ENCODE results near the gene PI4KA. TPM values are rescaled to one million over a fixed set of nuclear protein-coding genes. Genes with fewer than 3 reads are reported as not detected.
"Not testable (repeated sequence)": the region's sequence is repeated elsewhere in the genome, so short reads cannot be mapped to it uniquely, and the experiment has no call there.

PI4KA gene
- total and polyA plus RNA-seq, 2 donors from 2014 or later, result 37.3 to 92.8 TPM

DNA sequence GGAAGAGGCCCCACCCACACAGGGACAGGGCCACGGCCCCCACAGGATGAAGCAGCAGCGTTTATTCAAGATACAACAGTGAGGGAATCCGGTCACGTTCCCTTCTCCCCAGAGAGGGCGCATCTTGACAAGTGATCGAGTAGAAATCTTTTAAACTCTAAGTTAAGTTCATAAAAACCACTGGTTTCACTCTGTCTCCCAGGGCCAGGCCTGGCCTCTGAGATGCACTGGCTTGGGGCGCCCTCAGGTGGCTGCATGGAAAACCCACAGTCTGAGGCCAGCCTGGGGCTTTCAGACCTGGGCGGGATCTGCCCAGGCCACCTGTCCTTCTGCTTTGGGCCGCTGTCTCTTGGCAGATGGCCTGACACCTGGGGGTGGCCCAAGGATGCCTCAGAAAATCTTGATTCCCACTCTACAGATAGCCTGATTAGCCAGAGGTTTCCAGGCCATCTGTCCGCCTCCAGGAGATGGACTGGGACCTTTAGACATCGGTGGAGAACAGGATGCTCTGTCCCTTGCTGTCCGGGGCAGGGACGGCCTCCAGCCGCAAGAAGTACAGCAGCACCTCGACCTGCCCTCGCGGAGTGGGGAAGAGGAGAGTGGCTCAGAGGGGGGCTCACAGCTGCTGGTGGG, 161.0 kb downstream of the PI4KA start:
- H3K9ac ChIP-seq (ENCODE audit: low read length in 3 of 3); H3K36me3 ChIP-seq (ENCODE audit: control insufficient read depth in 2 of 3, insufficient read depth in 3 of 3, low read length in 3 of 3); FAIRE-seq; H3K9me3 ChIP-seq (ENCODE audit: control insufficient read depth in 2 of 3, insufficient read depth in 1 of 3, low read length in 3 of 3); H3K27ac ChIP-seq (ENCODE audit: low read depth in 2 of 2, low read length in 2 of 2); H3K4me3 ChIP-seq (ENCODE audit: low read length in 3 of 3); H3K27me3 ChIP-seq (ENCODE audit: control insufficient read depth, insufficient read depth, low read length); intact Hi-C loops (cut with DNase I); H3K4me1 ChIP-seq (ENCODE audit: control insufficient read depth in 2 of 3, insufficient read depth in 2 of 3, low read depth in 1 of 3, low read length in 3 of 3): not testable (repeated sequence)
- TF ChIP-seq, protein P1, sequence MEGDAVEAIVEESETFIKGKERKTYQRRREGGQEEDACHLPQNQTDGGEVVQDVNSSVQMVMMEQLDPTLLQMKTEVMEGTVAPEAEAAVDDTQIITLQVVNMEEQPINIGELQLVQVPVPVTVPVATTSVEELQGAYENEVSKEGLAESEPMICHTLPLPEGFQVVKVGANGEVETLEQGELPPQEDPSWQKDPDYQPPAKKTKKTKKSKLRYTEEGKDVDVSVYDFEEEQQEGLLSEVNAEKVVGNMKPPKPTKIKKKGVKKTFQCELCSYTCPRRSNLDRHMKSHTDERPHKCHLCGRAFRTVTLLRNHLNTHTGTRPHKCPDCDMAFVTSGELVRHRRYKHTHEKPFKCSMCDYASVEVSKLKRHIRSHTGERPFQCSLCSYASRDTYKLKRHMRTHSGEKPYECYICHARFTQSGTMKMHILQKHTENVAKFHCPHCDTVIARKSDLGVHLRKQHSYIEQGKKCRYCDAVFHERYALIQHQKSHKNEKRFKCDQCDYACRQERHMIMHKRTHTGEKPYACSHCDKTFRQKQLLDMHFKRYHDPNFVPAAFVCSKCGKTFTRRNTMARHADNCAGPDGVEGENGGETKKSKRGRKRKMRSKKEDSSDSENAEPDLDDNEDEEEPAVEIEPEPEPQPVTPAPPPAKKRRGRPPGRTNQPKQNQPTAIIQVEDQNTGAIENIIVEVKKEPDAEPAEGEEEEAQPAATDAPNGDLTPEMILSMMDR (IDR thresholded peaks at IDR 0.05; ENCODE audit: borderline replicate concordance, extremely low read depth, insufficient read depth), result peak; percentile 57
- DNase-seq, result peak; percentile 75 to 91 (median 88)

DNA sequence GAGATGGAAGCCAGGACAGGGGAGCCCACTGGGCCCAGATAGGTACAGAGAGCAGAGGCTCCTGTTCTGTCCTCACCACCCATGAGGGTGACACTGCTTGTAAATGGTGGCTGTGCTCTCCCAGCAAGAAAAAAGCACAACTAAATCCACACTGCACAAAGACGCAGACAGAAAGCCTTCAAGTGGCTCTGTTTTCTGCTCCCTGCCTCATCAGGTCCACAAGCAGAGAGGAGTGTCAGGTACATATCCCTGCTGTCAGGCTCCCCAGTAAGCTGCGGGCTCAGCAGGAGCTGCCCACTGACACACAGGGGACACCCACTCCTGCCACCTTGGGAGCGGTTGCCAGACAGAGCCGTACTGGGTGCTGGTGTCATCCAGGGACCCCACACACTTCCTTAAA, 162.6 kb downstream of the PI4KA start:
- H3K9me3 ChIP-seq (ENCODE audit: control insufficient read depth in 2 of 3, insufficient read depth in 1 of 3, low read length in 3 of 3); H3K4me1 ChIP-seq (ENCODE audit: control insufficient read depth in 2 of 3, insufficient read depth in 2 of 3, low read depth in 1 of 3, low read length in 3 of 3); H3K9ac ChIP-seq (ENCODE audit: low read length in 3 of 3); FAIRE-seq; DNase-seq; intact Hi-C loops (cut with DNase I); H3K27me3 ChIP-seq (ENCODE audit: control insufficient read depth, insufficient read depth, low read length); H3K27ac ChIP-seq (ENCODE audit: low read depth in 2 of 2, low read length in 2 of 2); H3K36me3 ChIP-seq (ENCODE audit: control insufficient read depth in 2 of 3, insufficient read depth in 3 of 3, low read length in 3 of 3); H3K4me3 ChIP-seq (ENCODE audit: low read length in 3 of 3): not testable (repeated sequence)

DNA sequence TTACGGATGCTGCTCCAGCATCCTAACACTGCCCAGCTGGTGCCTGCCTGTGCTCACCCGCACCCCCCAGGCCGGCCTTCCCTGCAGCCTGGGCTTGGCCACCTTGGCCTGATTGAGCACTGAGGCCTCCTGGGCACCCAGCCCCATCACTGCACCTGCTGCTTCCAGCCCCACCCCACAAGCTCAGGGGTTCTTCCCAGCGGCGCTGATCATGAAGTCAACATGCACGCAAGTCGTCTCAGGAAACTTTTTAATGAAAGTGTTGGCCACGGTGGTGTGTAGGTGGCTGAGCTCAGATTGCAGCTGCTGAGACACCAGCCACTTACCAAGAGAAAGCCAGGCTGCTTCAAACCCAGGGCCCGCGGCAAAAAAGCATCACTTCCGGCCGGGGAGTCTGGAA, 163.4 kb downstream of the PI4KA start:
- DNase-seq; H3K27ac ChIP-seq (ENCODE audit: low read depth in 2 of 2, low read length in 2 of 2); H3K27me3 ChIP-seq (ENCODE audit: control insufficient read depth, insufficient read depth, low read length); intact Hi-C loops (cut with DNase I); H3K36me3 ChIP-seq (ENCODE audit: control insufficient read depth in 2 of 3, insufficient read depth in 3 of 3, low read length in 3 of 3); H3K4me3 ChIP-seq (ENCODE audit: low read length in 3 of 3); H3K9me3 ChIP-seq (ENCODE audit: control insufficient read depth in 2 of 3, insufficient read depth in 1 of 3, low read length in 3 of 3); FAIRE-seq; H3K4me1 ChIP-seq (ENCODE audit: control insufficient read depth in 2 of 3, insufficient read depth in 2 of 3, low read depth in 1 of 3, low read length in 3 of 3); H3K9ac ChIP-seq (ENCODE audit: low read length in 3 of 3): not testable (repeated sequence)

DNA sequence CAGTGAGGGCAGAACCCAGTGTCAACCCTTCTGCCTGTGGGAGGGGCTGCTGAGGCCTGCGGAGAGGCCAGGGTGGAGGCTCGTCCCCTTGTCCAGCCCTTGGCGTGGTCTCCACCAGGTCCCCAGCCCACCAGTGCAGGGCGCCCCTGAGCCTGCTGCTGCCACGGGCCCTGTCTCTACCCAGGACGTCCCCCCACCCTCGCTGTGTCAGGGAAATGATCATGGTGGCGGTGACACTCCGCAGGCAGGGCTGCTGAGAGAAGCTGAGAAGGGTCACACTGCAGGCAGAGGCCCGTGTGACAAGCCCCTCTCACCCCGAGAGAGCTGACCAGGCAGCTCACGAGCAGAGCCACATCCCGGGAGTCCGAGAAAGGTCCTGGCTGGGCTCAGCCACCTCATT, 164.4 kb downstream of the PI4KA start:
- H3K9me3 ChIP-seq (ENCODE audit: control insufficient read depth in 2 of 3, insufficient read depth in 1 of 3, low read length in 3 of 3); H3K27me3 ChIP-seq (ENCODE audit: control insufficient read depth, insufficient read depth, low read length); DNase-seq; H3K36me3 ChIP-seq (ENCODE audit: control insufficient read depth in 2 of 3, insufficient read depth in 3 of 3, low read length in 3 of 3); H3K4me3 ChIP-seq (ENCODE audit: low read length in 3 of 3); H3K9ac ChIP-seq (ENCODE audit: low read length in 3 of 3); H3K4me1 ChIP-seq (ENCODE audit: control insufficient read depth in 2 of 3, insufficient read depth in 2 of 3, low read depth in 1 of 3, low read length in 3 of 3); FAIRE-seq; intact Hi-C loops (cut with DNase I); H3K27ac ChIP-seq (ENCODE audit: low read depth in 2 of 2, low read length in 2 of 2): not testable (repeated sequence)

DNA sequence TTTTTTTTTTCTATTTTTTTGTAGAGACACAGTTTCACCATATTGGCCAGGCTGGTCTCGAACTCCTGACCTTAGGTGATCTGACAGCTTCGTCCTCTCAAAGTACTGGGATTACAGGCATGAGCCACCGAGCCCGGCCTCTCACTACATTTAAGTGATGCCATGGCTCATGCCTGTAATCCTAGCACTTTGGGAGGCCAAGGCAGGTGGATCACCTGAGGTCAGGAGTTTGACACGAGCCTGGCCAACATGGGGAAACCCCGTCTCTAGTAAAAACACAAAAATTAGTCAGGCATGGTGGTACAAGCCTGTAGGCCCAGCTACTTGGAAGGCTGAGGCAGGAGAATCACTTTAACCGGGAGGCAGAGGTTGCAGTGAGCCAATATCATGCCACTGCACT, 165.7 kb downstream of the PI4KA start:
- DNase-seq; H3K27me3 ChIP-seq (ENCODE audit: control insufficient read depth, insufficient read depth, low read length); H3K4me3 ChIP-seq (ENCODE audit: low read length in 3 of 3); FAIRE-seq; H3K36me3 ChIP-seq (ENCODE audit: control insufficient read depth in 2 of 3, insufficient read depth in 3 of 3, low read length in 3 of 3); H3K9me3 ChIP-seq (ENCODE audit: control insufficient read depth in 2 of 3, insufficient read depth in 1 of 3, low read length in 3 of 3); H3K4me1 ChIP-seq (ENCODE audit: control insufficient read depth in 2 of 3, insufficient read depth in 2 of 3, low read depth in 1 of 3, low read length in 3 of 3); H3K9ac ChIP-seq (ENCODE audit: low read length in 3 of 3); intact Hi-C loops (cut with DNase I); H3K27ac ChIP-seq (ENCODE audit: low read depth in 2 of 2, low read length in 2 of 2): not testable (repeated sequence)

DNA sequence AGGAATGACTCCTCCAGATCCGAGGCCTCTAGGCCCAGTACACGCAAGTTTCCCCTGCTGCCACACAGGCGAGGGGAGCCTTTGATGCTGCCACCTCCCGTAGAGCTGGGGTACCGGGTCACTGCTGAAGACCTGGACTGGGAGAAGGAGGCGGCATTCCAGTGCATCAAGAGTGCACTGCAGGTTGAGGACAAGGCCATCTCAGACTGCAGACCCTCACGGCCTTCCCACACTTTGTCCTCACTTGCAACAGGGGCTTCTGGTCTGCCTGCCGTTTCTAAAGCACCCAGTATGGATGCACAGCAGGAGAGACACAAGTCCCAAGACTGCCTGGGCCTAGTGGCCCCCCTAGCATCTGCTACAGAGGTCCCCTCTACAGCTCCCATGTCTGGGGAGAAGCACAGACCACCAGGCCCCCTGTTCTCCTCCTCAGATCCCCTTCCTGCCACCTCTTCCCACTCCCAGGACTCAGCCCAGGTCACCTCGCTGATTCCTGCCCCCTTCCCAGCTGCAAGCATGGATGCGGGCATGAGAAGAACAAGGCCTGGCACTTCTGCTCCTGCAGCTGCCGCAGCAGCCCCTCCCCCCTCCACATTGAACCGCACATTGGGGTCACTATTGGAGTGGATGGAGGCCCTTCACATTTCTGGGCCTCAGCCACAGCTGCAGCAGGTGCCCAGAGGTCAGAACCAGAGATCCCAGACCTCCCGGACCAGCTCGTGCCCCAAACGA, 167.9 kb downstream of the PI4KA start:
- H3K27me3 ChIP-seq (ENCODE audit: control insufficient read depth, insufficient read depth, low read length); H3K4me1 ChIP-seq (ENCODE audit: control insufficient read depth in 2 of 3, insufficient read depth in 2 of 3, low read depth in 1 of 3, low read length in 3 of 3); H3K27ac ChIP-seq (ENCODE audit: low read depth in 2 of 2, low read length in 2 of 2); H3K9me3 ChIP-seq (ENCODE audit: control insufficient read depth in 2 of 3, insufficient read depth in 1 of 3, low read length in 3 of 3); FAIRE-seq; DNase-seq; H3K9ac ChIP-seq (ENCODE audit: low read length in 3 of 3); H3K4me3 ChIP-seq (ENCODE audit: low read length in 3 of 3); H3K36me3 ChIP-seq (ENCODE audit: control insufficient read depth in 2 of 3, insufficient read depth in 3 of 3, low read length in 3 of 3); intact Hi-C loops (cut with DNase I): not testable (repeated sequence)

DNA sequence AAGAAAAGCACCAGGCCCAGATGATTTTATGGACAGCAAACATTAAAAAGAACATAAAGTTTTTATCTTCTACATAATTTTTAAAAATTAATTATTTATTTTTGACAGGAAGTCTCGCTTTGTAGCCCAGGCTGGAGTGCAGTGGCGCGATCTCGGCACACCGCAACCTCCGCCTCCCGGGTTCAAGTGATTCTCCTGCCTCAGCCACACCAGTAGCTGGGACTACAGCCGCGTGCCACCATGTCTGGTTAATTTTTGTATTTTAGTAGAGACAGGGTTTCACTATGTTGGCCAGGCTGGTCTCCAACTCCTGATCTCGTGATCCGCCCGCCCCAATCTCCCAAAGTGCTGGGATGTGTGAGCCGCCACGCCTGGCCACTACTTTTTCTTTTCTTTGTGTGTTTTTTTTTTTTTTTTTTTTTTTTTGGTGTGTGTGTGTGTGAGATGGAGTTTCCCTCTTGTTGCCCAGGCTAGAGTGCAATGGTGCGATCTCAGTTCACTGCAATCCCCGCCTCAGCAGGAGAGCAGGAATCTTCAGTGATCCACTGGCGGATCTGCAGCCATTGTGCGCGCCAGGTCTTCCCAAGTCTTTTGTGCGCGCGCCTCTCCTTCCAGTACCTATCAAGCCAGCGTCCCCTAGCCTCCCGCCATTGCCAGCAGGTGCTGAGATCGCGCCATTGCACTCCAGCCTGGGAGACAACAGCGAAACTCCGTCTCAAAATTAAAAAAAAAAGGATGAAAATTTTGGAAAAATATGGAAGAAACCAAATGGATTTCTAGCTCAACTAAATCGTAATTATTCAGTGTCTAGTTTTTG, 171.0 kb downstream of the PI4KA start:
- FAIRE-seq; H3K4me1 ChIP-seq (ENCODE audit: control insufficient read depth in 2 of 3, insufficient read depth in 2 of 3, low read depth in 1 of 3, low read length in 3 of 3); H3K9me3 ChIP-seq (ENCODE audit: control insufficient read depth in 2 of 3, insufficient read depth in 1 of 3, low read length in 3 of 3); H3K36me3 ChIP-seq (ENCODE audit: control insufficient read depth in 2 of 3, insufficient read depth in 3 of 3, low read length in 3 of 3); H3K4me3 ChIP-seq (ENCODE audit: low read length in 3 of 3); intact Hi-C loops (cut with DNase I); H3K27me3 ChIP-seq (ENCODE audit: control insufficient read depth, insufficient read depth, low read length); H3K9ac ChIP-seq (ENCODE audit: low read length in 3 of 3); H3K27ac ChIP-seq (ENCODE audit: low read depth in 2 of 2, low read length in 2 of 2); DNase-seq: not testable (repeated sequence)
